Activated CD4-positive, alpha-beta T cell treated with anti-CD3 and anti-CD28 coated beads for 1 hour (primary cell): ENCODE measurements around the gene NLN.

Source experiments
- DNase-seq: peaks from one replicate; pipeline ENCODE4 v3.0.0-alpha.2; 2020

NLN gene

GRCh38 chr5:65811885-65812284 lies 89.9 kb downstream of the NLN start:
- no peak for DNase-seq

GRCh38 chr5:65812648-65813047 lies 90.6 kb downstream of the NLN start:
- no peak for DNase-seq

- DNase-seq, result no peak
Observed at GRCh38 chr5:65813174-65813573, 91.2 kb downstream of the NLN start.

- no peak for DNase-seq
Observed at GRCh38 chr5:65815161-65815560, 93.2 kb downstream of the NLN start.

DNA sequence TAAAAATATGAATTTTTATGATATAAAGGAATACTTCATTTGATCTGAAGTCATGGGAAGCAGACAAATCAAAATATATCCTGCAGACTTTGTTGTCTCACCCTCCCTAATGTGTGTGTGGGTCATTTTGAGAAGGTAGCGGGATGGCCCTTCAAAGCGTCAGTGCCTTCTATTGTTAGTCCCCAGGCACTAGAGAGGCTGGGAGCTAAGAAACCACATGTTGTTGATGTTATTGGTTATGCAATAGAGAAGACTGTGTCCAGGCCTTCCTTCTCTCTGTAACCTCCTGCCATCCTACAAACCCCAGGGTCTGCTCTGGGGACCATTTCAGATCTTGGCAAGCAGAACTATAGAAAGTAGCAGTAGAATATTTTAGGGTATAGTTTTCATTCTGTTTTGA lies 94.7 kb downstream of the NLN start:
- no peak for DNase-seq

DNA sequence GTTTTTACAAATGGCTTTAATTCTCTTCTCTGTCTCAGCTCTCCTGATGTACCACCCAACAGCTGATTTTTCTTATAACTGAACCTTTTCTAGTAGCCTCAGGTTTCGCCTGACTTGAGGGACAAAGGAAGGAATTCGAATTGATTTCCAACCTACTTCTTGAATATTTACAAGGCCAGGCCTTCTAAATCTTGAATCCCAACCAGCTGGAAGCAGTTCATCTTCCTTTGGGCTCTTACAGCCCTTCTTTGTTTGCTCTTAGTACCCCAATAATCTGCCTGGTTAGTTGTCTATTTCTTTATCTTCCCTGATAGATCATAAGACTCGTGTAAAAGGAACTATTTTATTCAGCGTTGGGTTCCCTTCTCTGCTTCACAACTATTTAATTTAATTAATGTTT lies 95.9 kb downstream of the NLN start:
- DNase-seq, result no peak

GRCh38 chr5:65818592-65818991 lies 96.6 kb downstream of the NLN start:
- no peak for DNase-seq

DNA sequence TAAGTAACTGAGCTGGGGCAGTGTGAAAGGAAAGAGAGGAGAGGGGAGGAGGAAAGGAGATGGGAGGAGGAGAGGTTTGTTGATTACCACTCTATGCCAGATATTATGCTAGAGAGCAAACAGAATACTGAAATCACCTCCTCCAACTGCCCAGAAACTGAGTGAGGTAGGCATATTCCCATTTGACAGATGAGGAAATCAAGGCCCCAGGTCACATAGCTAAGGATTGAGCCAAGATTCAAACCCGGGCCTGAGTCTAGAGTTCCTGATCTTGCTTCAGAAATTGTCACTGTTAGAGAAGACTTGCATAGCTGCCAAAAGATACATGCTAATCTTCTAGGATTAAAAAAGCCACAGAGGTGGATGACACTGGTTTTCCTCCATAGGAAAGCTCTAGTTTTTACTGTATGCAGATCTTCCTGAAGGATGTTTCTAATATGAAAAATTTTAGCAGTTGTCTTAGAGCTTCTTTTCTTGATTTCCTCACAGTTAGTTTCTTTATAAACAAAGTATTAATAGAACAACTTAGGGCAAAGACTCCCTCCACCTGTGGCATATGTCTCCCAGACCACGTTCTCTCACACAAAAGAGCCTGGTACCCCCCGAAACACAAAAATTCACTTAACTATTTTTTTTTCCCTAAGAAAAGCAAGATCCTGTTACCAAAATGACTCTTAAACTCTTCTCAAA lies 97.4 kb downstream of the NLN start:
- DNase-seq, result no peak

- DNase-seq, result no peak
Observed at GRCh38 chr5:65819905-65820240, 97.9 kb downstream of the NLN start.

- no peak for DNase-seq
Observed at GRCh38 chr5:65820373-65820772, 98.4 kb downstream of the NLN start.

DNA sequence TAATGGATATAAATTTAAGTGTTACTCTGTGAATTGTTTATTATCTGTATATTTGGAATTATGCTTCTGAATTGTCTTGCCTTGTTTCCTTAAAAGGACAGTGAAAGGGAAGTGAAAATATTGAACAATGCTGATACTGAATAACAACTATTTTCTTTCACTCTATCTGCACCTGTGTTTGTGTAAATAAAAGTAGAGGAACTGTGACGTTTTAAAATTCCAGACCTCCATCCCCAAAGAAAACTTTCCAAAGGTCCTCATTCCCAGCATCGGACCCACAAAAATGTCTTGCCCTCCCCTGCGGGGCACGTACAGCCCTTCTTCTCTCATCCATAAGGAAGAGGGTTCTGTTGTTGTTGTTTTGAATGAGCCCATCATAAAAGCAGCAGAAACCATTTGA lies 100.0 kb downstream of the NLN start:
- DNase-seq, result no peak

GRCh38 chr5:65822710-65823109 lies 100.7 kb downstream of the NLN start:
- no peak for DNase-seq

- DNase-seq, result no peak
Observed at GRCh38 chr5:65823204-65823603, 101.2 kb downstream of the NLN start.

- DNase-seq, result no peak
Observed at GRCh38 chr5:65823845-65824445, 101.9 kb downstream of the NLN start.

GRCh38 chr5:65825408-65826328 lies 103.7 kb downstream of the NLN start:
- DNase-seq, result no peak

DNA sequence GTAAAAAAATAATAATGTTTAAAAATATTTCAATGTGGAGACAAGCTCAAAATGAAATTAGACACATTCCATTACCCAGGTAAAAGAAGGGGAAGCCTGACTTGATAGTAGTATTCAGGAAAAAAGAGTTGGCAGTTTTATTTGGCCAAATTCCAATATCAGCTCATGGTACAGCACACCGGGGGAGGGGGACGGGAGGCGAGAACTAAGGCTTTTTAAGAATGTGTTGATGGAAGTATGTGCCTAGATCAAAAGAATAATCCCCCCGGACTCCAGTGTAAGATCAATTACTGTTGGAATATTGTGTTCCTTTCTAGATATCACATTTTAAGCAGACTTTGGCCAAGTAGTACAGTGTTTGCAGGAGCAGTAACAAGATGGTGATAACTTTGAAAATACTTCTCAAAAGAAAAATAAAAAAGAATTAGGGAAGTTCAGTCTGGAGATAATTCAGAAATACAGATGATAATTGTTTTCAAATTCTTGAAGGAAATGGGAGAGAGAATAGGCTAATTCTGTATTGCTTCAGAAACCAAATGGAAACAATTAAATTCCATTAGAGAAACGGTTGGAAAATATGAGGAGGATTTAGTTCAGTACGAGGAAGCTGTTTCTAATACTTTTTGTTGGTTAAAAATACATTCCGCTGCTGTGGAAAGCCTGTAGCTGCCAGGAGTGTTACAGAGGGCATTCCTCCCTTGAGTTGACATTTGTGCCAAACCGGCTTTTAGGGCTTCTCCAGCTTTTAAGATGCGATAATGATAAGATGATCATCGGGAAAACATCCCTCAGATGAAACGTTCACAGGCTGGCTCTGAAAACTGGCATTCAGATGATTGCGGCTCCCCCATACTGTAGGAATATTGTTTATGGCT lies 106.3 kb downstream of the NLN start:
- no peak for DNase-seq

GRCh38 chr5:65830856-65831255 lies 108.9 kb downstream of the NLN start:
- DNase-seq, result no peak

DNA sequence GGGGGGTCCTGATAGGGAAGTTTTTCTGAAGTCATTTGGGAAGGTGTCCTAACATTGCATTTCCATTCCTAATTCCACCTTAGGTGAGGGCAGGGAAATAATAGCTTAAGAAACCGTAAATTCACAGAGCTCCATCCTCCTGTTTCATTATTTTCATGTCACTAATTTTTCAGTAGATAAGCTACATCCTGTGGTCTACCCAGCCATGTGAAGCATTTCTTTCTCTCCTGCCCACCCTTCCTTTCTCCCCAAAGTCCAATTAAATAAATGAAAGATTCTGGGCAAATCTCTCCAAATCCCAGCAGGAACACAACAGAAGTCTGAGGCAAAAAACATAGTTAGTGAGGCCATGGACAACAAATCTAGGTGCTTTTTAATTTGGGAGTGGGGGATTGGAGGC lies 109.3 kb downstream of the NLN start:
- DNase-seq, result no peak

DNA sequence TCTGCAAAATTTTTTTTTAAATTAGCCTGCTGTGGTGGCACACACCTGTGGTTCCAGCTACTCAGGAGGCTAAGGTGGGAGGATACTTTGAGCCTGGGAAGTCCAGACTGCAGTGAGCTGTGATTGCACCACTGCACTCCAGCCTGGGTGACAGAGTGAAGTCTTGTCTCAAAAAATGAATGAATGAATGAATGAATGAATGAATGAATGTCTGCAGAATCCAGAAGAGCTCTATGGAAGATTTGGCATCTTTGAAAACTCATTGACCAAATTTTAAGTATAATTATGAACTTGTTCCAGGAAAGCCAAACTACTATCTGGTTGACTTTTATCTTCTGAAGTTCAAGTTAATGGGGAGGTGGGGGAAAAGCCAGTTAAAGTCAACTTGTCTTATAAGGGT lies 110.1 kb downstream of the NLN start:
- no peak for DNase-seq

- no peak for DNase-seq
Observed at GRCh38 chr5:65832603-65833228, 110.7 kb downstream of the NLN start.

DNA sequence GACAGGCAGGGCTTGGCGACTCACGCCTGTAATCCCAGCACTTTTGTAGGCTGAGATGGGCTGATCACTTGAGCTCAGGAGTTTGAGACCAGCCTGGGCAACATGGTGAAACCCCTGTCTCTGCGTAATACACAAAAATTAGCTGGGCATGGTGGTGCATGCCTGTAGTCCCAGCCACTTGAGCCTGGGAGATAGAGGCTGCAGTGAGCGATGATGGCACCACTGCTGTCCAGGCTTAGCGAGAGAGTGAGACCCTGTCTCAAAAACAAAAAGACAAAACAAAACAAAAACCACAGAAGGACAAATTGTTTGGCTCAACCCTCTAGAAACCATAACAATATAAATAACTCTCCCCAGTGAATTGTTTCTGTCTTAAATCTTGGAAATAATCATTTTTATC lies 111.8 kb downstream of the NLN start:
- DNase-seq, result no peak

DNA sequence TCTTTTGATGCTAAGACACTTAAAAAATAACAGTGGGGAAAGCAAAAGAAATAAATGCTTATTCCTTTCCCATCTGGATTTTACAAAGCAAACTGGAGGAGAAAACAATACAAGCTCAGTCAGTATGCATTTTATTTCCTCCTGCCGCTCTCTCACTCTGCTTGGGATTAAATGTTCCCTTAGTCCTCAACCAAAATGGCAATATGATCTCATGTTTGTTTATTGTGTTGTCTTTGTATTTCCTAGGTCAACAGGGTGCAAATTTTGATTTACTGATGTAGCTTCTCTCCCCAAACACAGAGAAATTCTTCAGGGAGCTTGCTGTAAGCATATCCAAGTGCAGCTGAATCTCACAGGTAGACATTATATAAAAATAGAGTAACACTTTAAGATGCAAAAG lies 112.3 kb downstream of the NLN start:
- no peak for DNase-seq

GRCh38 chr5:65835191-65835590 lies 113.2 kb downstream of the NLN start:
- DNase-seq, result no peak
